Esophagus muscularis mucosa (tissue), 3 donors: ENCODE measurements around the gene PCBP3.
"Not testable (repeated sequence)": the region's sequence is repeated elsewhere in the genome, so short reads cannot be mapped to it uniquely, and the experiment has no call there.

Experiments
- POLR2AphosphoS5 ChIP-seq, 2 donors: sonication (generic); formaldehyde crosslinking; IDR thresholded peaks; one replicate each; pipeline ENCODE4 v1.6.1; 2017; ENCODE audit warnings: antibody characterized with exemption in 2 of 2
- TF ChIP-seq, protein P1 (sequence below), 3 experiments: fragments of 200-600 bp in 2 of 3; fragments of 450-650 bp in 1 of 3; sonication (generic) in 2 of 3; IDR thresholded peaks; one replicate each; pipeline ENCODE4 v1.5.1; 2017 to 2019; ENCODE audit warnings: antibody characterized with exemption in 3 of 3, mild to moderate bottlenecking in 2 of 3, moderate library complexity in 1 of 3

DNA sequence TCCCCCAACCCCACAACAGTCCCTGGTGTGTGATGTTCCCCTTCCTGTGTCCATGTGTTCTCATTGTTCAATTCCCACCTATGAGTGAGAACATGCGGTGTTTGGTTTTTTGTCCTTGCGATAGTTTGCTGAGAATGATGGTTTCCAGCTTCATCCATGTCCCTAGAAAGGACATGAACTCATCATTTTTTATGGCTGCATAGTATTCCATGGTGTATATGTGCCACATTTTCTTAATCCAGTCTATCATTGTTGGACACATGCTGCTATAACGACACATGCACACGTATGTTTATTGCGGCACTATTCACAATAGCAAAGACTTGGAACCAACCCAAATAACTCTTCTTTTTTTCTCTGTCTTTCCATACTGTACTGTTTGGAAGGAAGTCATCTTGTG, 66.8 kb downstream of the PCBP3 start:
- TF ChIP-seq, protein P1, sequence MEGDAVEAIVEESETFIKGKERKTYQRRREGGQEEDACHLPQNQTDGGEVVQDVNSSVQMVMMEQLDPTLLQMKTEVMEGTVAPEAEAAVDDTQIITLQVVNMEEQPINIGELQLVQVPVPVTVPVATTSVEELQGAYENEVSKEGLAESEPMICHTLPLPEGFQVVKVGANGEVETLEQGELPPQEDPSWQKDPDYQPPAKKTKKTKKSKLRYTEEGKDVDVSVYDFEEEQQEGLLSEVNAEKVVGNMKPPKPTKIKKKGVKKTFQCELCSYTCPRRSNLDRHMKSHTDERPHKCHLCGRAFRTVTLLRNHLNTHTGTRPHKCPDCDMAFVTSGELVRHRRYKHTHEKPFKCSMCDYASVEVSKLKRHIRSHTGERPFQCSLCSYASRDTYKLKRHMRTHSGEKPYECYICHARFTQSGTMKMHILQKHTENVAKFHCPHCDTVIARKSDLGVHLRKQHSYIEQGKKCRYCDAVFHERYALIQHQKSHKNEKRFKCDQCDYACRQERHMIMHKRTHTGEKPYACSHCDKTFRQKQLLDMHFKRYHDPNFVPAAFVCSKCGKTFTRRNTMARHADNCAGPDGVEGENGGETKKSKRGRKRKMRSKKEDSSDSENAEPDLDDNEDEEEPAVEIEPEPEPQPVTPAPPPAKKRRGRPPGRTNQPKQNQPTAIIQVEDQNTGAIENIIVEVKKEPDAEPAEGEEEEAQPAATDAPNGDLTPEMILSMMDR (IDR thresholded peaks at IDR 0.05): not testable (repeated sequence)
- TF ChIP-seq POLR2AphosphoS5 (IDR thresholded peaks at IDR 0.05): not testable (repeated sequence)
